ENCODE measurements around the gene XIRP1.
"Not testable (repeated sequence)": the region's sequence is repeated elsewhere in the genome, so short reads cannot be mapped to it uniquely, and the experiment has no call there.

Gene XIRP1

GRCh38 chr3:39192490-39193092, at the start of gene XIRP1:
Gene XIRP1 (minus strand): TSS chr3:39192595. CDS start chr3:39189445, 3,150 bp downstream.
- DNase-seq (ENCODE audit: low read depth in 3 of 3), result no peak

- no peak for DNase-seq (ENCODE audit: low read depth in 3 of 3)
Observed at GRCh38 chr3:39241561-39241960, 49.2 kb upstream of the XIRP1 start.

GRCh38 chr3:39237027-39237426, 44.6 kb upstream of the XIRP1 start:
- no peak for DNase-seq (ENCODE audit: low read depth in 3 of 3)

DNA sequence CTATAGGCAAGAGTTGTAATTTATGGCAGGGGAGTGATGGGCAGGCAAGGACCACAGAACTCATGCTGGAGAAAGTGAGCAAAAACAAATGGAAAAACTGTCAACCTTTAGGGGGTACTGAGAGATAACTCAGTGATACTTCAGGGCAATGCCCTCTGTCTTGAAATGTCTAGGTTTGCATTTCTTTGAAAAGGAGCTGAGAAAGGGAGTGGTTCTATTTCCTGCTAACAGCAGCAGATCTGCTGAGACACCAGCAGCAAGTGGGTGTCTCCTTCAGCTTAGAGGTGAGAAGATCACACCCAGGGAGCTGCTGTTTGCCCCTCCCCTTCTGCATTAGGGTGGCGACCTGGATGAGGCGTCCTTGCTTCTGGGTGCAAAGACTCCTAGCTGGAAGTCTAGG, 42.3 kb upstream of the XIRP1 start:
- no peak for DNase-seq (ENCODE audit: low read depth in 3 of 3)

- DNase-seq (ENCODE audit: low read depth in 3 of 3), result no peak
Observed at GRCh38 chr3:39232859-39233258, 40.5 kb upstream of the XIRP1 start.

- DNase-seq (ENCODE audit: low read depth in 3 of 3), result no peak
Observed at GRCh38 chr3:39230453-39230852, 38.1 kb upstream of the XIRP1 start.

DNA sequence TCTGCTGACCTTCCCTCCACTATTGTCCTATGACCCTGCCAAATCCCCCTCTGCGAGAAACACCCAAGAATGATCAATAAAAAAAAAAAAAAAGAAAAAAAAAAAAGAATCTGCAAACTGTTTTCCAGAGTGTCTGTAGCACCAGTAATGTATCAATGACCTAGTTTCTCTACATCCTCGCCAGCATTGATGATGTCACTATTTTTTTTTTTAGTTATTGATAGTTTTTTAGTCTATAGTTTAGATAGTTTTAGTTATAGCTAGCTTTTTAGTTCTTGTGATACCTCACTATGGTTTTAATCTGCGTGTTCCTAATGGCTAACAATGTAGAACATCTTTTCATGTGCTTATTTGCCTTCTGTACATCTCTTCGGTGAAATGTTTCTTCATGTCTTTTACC, 36.1 kb upstream of the XIRP1 start:
- DNase-seq (ENCODE audit: low read depth in 3 of 3), result no peak

DNA sequence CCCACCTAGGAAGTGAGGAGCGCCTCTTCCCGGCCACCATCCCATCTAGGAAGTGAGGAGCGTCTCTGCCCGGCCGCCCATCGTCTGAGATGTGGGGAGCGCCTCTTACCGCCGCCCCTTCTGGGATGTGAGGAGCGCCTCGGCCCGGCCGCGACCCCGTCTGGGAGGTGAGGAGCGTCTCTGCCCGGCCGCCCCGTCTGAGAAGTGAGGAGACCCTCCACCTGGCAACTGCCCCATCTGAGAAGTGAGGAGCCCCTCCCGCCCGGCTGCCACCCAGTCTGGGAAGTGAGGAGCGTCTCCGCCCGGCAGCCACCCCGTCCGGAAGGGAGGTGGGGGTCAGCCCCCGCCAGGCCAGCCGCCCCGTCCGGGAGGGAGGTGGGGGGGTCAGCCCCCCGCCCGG, 35.2 kb upstream of the XIRP1 start:
- not testable (repeated sequence) for DNase-seq (ENCODE audit: low read depth in 3 of 3)

GRCh38 chr3:39226106-39226741, 33.8 kb upstream of the XIRP1 start:
- no peak for DNase-seq (ENCODE audit: low read depth in 3 of 3)

DNA sequence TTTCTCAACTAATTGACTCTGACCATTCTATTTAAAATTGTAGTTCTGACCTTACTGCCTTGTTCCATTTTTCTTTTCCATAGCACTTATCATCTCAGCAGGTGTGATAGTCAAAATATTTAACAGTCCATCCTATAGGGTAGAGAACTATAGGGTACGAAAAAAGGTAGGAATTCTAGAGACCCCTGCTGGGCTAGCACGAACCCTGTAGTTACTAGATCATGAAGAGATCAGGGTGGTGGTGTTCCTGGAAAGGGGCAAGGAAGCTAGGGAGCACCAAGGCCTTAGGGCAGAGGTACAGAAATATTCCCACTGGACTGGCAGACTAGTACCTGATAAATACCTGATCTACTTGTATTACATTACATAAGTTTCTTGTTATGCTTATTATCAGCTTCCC, 31.9 kb upstream of the XIRP1 start:
- DNase-seq (ENCODE audit: low read depth in 3 of 3), result no peak

DNA sequence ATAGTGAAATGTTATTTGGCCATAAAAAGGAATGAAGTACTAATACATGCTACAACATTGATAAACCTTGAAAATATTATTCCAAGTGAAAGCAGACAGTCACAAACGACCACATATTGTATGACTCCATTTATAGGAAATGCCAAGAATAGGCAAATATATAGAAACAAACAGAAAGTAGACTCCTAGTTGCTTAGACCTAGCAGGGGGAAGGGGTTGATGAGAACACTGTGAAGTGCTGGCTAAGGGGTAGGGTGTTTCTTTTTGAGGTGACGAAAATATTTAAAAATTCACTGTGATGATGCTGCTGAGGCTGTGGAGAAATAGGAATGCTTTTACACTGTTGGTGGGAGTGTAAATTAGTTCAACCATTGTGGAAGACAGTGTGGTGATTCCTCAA, 30.5 kb upstream of the XIRP1 start:
- no peak for DNase-seq (ENCODE audit: low read depth in 3 of 3)

DNA sequence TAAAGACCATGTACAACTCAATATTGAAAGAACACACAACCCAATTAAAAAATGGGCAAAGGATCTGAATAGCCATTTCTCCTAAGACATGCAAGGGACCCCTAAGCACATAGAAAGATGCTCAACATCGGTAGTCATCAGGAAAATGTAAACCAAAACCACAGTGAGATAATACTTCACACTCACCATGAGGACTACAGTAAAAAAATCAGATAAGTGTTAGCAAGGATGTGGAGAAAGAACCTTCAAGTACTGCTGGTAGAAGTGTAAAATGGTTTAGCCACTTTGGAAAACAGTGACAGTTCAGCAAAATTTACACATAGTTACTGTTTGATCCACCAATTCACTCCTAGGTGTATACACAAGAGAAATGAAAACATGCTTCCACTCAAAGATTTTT, 30.1 kb upstream of the XIRP1 start:
- DNase-seq (ENCODE audit: low read depth in 3 of 3), result no peak

- no peak for DNase-seq (ENCODE audit: low read depth in 3 of 3)
Observed at GRCh38 chr3:39221141-39221530, 28.7 kb upstream of the XIRP1 start.

GRCh38 chr3:39220407-39221140, 28.2 kb upstream of the XIRP1 start:
- DNase-seq (ENCODE audit: low read depth in 3 of 3), result no peak

DNA sequence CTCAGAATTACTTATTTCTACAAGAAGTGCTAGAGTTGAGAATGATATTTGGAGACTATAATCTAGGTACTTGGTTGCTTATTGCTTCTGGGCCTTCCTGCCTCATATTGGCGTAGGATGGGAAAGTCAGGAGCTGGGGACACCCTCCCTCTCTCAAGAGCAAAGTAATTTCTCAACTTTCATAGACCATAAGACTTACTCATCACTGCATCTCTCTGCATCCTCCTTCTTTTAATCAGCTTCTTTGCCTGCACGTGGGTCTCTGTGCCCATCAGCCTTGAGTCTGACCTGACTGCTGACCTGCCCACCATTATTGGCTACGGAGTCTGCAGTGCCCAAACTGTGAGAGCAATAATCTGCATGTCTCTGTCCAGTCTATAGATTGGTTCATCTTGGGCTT, 27.3 kb upstream of the XIRP1 start:
- no peak for DNase-seq (ENCODE audit: low read depth in 3 of 3)

DNA sequence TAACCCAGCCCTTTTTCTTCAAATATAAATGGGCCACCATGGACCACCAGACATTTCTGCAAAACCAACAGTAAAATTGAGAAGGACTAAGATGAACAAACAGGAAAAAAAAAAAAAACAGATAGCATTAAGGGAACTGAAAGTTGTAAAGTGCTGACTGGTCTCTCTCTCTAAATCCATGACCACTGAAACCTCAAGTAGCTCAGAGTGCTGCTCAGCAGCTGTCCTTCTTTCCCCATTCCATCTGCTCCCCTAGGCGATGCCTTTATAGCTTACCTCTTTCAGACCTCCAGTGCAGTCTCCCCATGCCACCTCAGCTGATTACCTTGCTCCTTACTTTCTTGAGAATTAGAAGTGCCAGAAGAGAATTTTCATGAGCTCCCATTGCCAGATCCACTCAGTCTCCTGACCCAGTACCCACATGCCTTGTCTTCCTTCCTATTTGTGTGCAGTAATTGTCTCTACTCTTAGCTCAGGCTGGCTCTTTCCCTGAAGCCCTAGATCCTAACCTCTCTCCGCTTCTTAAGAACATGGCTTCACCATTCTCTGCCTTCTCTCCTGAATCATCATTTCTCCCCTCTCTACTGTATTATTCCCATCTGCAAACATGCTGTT, 23.9 kb upstream of the XIRP1 start:
- DNase-seq (ENCODE audit: low read depth in 3 of 3), result no peak

GRCh38 chr3:39213613-39214012, 21.2 kb upstream of the XIRP1 start:
- no peak for DNase-seq (ENCODE audit: low read depth in 3 of 3)

DNA sequence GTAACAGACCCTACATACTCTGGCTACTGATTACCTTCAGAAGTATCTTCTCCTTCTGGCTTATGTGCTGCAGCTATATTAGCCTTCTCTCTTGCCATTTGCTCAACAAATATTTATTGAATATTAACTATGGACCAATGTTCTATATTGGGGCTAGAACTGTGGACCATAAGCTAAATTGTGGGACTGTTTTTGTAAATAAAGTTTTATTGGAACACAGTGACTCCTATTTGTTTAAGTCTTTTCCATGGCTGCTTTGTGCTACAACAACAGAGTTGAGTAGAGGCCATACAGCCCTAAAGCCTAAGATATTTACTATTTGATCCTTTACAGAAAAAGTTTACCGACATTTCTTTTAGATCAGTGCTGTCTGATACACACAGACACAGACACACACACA, 20.3 kb upstream of the XIRP1 start:
- no peak for DNase-seq (ENCODE audit: low read depth in 3 of 3)

DNA sequence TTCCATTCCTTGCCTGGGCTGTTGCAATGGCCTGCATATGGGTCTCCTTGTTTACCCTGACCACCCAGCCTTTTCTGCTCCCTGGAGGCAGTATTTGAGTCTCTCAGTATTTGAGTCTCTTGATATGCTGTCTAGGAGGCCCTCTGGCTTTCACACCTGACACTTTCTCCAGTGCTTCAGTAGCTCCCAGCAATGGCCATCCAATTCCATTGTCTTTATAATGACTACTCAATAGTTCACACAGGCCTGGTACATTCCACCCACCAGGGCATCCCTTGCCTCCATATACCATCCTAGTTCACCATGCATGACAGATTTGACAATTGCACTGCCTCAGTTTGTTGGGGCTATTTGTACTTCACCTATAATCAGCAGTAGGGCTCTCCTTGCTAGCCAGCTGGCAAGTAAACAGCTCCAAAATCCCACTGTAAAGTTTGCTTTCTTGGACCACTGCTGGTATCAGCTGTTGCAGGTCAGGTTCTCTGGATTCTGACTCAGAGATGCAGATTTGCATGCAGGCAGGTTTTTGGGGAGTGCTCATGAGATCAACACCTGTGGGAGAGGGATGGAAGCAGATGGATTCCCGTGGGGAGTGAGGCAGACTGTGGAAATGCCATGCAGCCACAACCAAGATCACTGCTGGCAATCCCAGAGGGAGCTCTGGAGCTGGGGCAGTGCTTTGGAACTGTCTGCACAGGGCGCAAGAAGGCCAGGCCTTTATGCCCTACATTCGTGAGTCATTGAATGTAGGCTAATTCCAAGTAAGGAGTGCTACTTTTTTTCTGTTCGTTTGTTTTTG, 19.1 kb upstream of the XIRP1 start:
- no peak for DNase-seq (ENCODE audit: low read depth in 3 of 3)

GRCh38 chr3:39210078-39210477, 17.7 kb upstream of the XIRP1 start:
- no peak for DNase-seq (ENCODE audit: low read depth in 3 of 3)

- DNase-seq (ENCODE audit: low read depth in 3 of 3), result no peak
Observed at GRCh38 chr3:39209329-39209970, 17.1 kb upstream of the XIRP1 start.
